H9 (cell line): ENCODE results near the gene RUSF1. TPM values are rescaled to one million over a fixed set of nuclear protein-coding genes. Genes with fewer than 3 reads are reported as not detected.

Experiments used
- DNase-seq: peaks from one replicate; pipeline ENCODE4 v3.0.0-alpha.2; 2017
- H2AFZ ChIP-seq: one replicate; pipeline ENCODE4 v1.6.1; 2013; ENCODE audit warnings: mild to moderate bottlenecking, low read length, control low read depth, moderate library complexity
- H2AK5ac ChIP-seq: 2 replicates; pipeline ENCODE4 v1.6.1; 2013; ENCODE audit warnings: low read length, control low read depth, mixed read lengths; ENCODE audit not compliant: insufficient read length
- H2BK120ac ChIP-seq: one replicate; pipeline ENCODE4 v1.6.1; 2013; ENCODE audit warnings: low read depth, mild to moderate bottlenecking, low read length, control low read depth, inconsistent platforms; ENCODE audit not compliant: poor library complexity, severe bottlenecking
- H2BK12ac ChIP-seq: 2 replicates; pipeline ENCODE4 v1.6.1; 2013; ENCODE audit warnings: low read length, control low read depth, mixed read lengths, low read depth; ENCODE audit not compliant: insufficient read length
- H2BK15ac ChIP-seq: 2 replicates; pipeline ENCODE4 v1.6.1; 2013; ENCODE audit warnings: low read depth, low read length, control low read depth
- H2BK20ac ChIP-seq: one replicate; pipeline ENCODE4 v1.6.1; 2013; ENCODE audit warnings: low read depth, mild to moderate bottlenecking, low read length, control low read depth, inconsistent platforms; ENCODE audit not compliant: poor library complexity, severe bottlenecking
- H2BK5ac ChIP-seq: 2 replicates; pipeline ENCODE4 v1.6.1; 2013; ENCODE audit warnings: low read length, control low read depth, mixed read lengths; ENCODE audit not compliant: insufficient read length
- H3K14ac ChIP-seq: 2 replicates; pipeline ENCODE4 v1.6.1; 2013; ENCODE audit warnings: low read length, control low read depth; ENCODE audit not compliant: insufficient read depth
- H3K18ac ChIP-seq: 2 replicates; pipeline ENCODE4 v1.6.1; 2013; ENCODE audit warnings: low read depth, mild to moderate bottlenecking, mixed read lengths, low read length, control low read depth; ENCODE audit not compliant: insufficient read length
- H3K23ac ChIP-seq: 2 replicates; pipeline ENCODE4 v1.6.1; 2013; ENCODE audit warnings: low read length, control low read depth, mixed read lengths, low read depth; ENCODE audit not compliant: insufficient read length
- H3K23me2 ChIP-seq: 2 replicates; pipeline ENCODE4 v1.6.1; 2013; ENCODE audit warnings: low read depth, mild to moderate bottlenecking, mixed read lengths, low read length, control low read depth; ENCODE audit not compliant: insufficient read length, poor library complexity, severe bottlenecking
- H3K27ac ChIP-seq: 2 replicates; pipeline ENCODE4 v1.5.1; 2013; ENCODE audit warnings: low read length, control low read depth, mixed read lengths, low read depth; ENCODE audit not compliant: insufficient read length
- H3K27me3 ChIP-seq: 2 replicates; pipeline ENCODE4 v1.6.1; 2013; ENCODE audit warnings: low read length, control low read depth, inconsistent platforms; ENCODE audit not compliant: insufficient read depth
- H3K4ac ChIP-seq: 2 replicates; pipeline ENCODE4 v1.6.1; 2013; ENCODE audit warnings: low read depth, mild to moderate bottlenecking, control low read depth, inconsistent platforms, low read length, moderate library complexity
- H3K4me1 ChIP-seq: 2 replicates; pipeline ENCODE4 v1.6.1; 2013; ENCODE audit warnings: low read length, control low read depth, inconsistent platforms; ENCODE audit not compliant: insufficient read depth
- H3K4me2 ChIP-seq: 2 replicates; pipeline ENCODE4 v1.6.1; 2013; ENCODE audit warnings: low read length, control low read depth, mixed read lengths; ENCODE audit not compliant: insufficient read length, insufficient read depth
- H3K56ac ChIP-seq: 2 replicates; pipeline ENCODE4 v1.6.1; 2013; ENCODE audit warnings: low read depth, mild to moderate bottlenecking, mixed read lengths, low read length, control low read depth; ENCODE audit not compliant: insufficient read length
- H3K79me1 ChIP-seq: 2 replicates; pipeline ENCODE4 v1.6.1; 2013; ENCODE audit warnings: low read depth, mild to moderate bottlenecking, moderate library complexity, low read length, control low read depth, inconsistent platforms; ENCODE audit not compliant: insufficient read depth, poor library complexity, severe bottlenecking
- H3K79me2 ChIP-seq: 2 replicates; pipeline ENCODE4 v1.6.1; 2013; ENCODE audit warnings: low read length, control low read depth, inconsistent platforms; ENCODE audit not compliant: insufficient read depth
- H3K9ac ChIP-seq: 2 replicates; pipeline ENCODE4 v1.6.1; 2013; ENCODE audit warnings: low read length, control low read depth, mixed read lengths; ENCODE audit not compliant: insufficient read length; ENCODE audit errors: extremely low read depth
- H3K9me3 ChIP-seq: one replicate; pipeline ENCODE4 v1.6.1; 2013; ENCODE audit warnings: low read depth, low read length, inconsistent platforms; ENCODE audit not compliant: control insufficient read depth
- H3T11ph ChIP-seq: one replicate; pipeline ENCODE4 v1.6.1; 2013; ENCODE audit warnings: mild to moderate bottlenecking, low read length, control low read depth, inconsistent platforms
- H4K20me1 ChIP-seq: one replicate; pipeline ENCODE4 v1.6.1; 2013; ENCODE audit not compliant: control insufficient read depth, insufficient read length, insufficient read depth
- H4K5ac ChIP-seq: 2 replicates; pipeline ENCODE4 v1.6.1; 2013; ENCODE audit warnings: low read depth, mild to moderate bottlenecking, mixed read lengths, low read length, control low read depth; ENCODE audit not compliant: insufficient read length
- H4K8ac ChIP-seq: replicated peaks from 2 replicates; pipeline ENCODE4 v1.6.1; 2013; ENCODE audit warnings: low read length, control low read depth, mixed read lengths, low read depth; ENCODE audit not compliant: insufficient read length
- H4K91ac ChIP-seq: 2 replicates; pipeline ENCODE4 v1.6.1; 2013; ENCODE audit warnings: low read depth, mild to moderate bottlenecking, moderate library complexity, mixed read lengths, low read length, control low read depth; ENCODE audit not compliant: insufficient read length
- H3K27ac Mint-ChIP-seq, 3 experiments: 2 replicates in 2 of 3; 3 replicates in 1 of 3; pipeline ENCODE4 v1.8.0; 2020 to 2021; ENCODE audit warnings: mixed read lengths in 3 of 3, mild to moderate bottlenecking in 1 of 3, moderate library complexity in 1 of 3
- H3K27me3 Mint-ChIP-seq: 2 replicates; pipeline ENCODE4 v1.8.0; 2021; ENCODE audit warnings: low read depth, mild to moderate bottlenecking, moderate library complexity, mixed read lengths
- H3K36me3 Mint-ChIP-seq, 3 experiments: 2 replicates in 2 of 3; 3 replicates in 1 of 3; pipeline ENCODE4 v1.8.0; 2020 to 2021; ENCODE audit warnings: low read depth in 3 of 3, mixed read lengths in 3 of 3; ENCODE audit not compliant: insufficient read depth in 1 of 3
- H3K4me1 Mint-ChIP-seq, 2 experiments: 2 replicates each; pipeline ENCODE4 v1.8.0; 2020; ENCODE audit warnings: mixed read lengths in 2 of 2
- H3K4me3 Mint-ChIP-seq, 2 experiments: 2 replicates in 1 of 2; 3 replicates in 1 of 2; pipeline ENCODE4 v1.8.0; 2020 to 2021; ENCODE audit warnings: mild to moderate bottlenecking in 2 of 2, mixed read lengths in 2 of 2, moderate library complexity in 1 of 2
- H3K9me3 Mint-ChIP-seq, 2 experiments: 2 replicates in 1 of 2; 3 replicates in 1 of 2; pipeline ENCODE4 v1.8.0; 2020; ENCODE audit warnings: mild to moderate bottlenecking in 2 of 2, mixed read lengths in 2 of 2, moderate library complexity in 1 of 2
- CTCF ChIP-seq: fragments of 200-600 bp; sonication (generic); conservative IDR thresholded peaks from 3 replicates; pipeline ENCODE4 v1.8.0; 2021; ENCODE audit warnings: antibody characterized with exemption, mild to moderate bottlenecking
- WGBS: extraction: QIAGEN DNeasy Blood & Tissue Kit; methylation state at CpG from one replicate; pipeline ENCODE4 v1.1.7; 2013; ENCODE audit warnings: missing lambda C conversion rate, low lambda C conversion rate, mixed read lengths; ENCODE audit not compliant: insufficient read length; ENCODE audit errors: extremely low coverage; 5-methylcytosine and 5-hydroxymethylcytosine counted together
- total RNA-seq: library from RNA; stranded (reverse); gene quantifications from 2 replicates; pipeline ENCODE4 v1.2.1, GENCODE V29; 2021

The RUSF1 gene
- total RNA-seq, 1 experiment from 2014 or later, result 33.4 TPM

GRCh38 chr16:31461921-31462804, 46.0 kb downstream of the RUSF1 start:
- Histone ChIP-seq H4K91ac (no peak overlapping the region), H3K23me2 (peaks cover 8% of the 10 kb centered on the region), H4K20me1 (no peaks in the 10 kb centered on the region), H2BK20ac (no peak overlapping the region), H3K4ac (no peak overlapping the region), H3K56ac (no peak overlapping the region), H3T11ph (no peak overlapping the region), H2BK5ac (no peak overlapping the region), H3K79me1 (no peaks in the 10 kb centered on the region), H2BK12ac (no peak overlapping the region), H3K4me2 (no peak overlapping the region), H2AFZ (no peak overlapping the region), H3K9me3 (no peaks in the 10 kb centered on the region), H4K8ac (no peak overlapping the region), H3K14ac (no peak overlapping the region), H3K9ac (no peak overlapping the region), H3K4me1 (no peaks in the 10 kb centered on the region), H3K27ac (no peak overlapping the region), H3K18ac (no peak overlapping the region), H4K5ac (no peak overlapping the region), H2AK5ac (no peak overlapping the region), H3K79me2 (no peaks in the 10 kb centered on the region; the same call in 1 of the 2 replicates), H3K23ac (no peak overlapping the region), H2BK120ac (no peak overlapping the region), H2BK15ac (no peak overlapping the region), H3K27me3 (no peaks in the 10 kb centered on the region)
- WGBS, result no CpG with 5 or more reads among the region's 35 CpGs
- Mint-ChIP-seq H3K4me1 (peaks cover 11 to 12% of the 10 kb centered on the region in 2 experiments), H3K36me3 (peaks cover 3 to 32% (median 29%) of the 10 kb centered on the region in 3 experiments), H3K9me3 (peaks cover 0 to 2% of the 10 kb centered on the region in 2 experiments; a peak in 1 of 5 replicates), H3K27ac (no peak overlapping the region), H3K4me3 (no peak overlapping the region), H3K27me3 (no peaks in the 10 kb centered on the region)
- no peak for DNase-seq
- TF ChIP-seq CTCF, result no peak
